T follicular helper cell (primary cell): ENCODE data around the gene NQO2.
"Not testable (repeated sequence)": the region's sequence is repeated elsewhere in the genome, so short reads cannot be mapped to it uniquely, and the experiment has no call there.

ENCODE experiments used
- DNase-seq: peaks from one replicate; pipeline ENCODE4 v3.0.0-alpha.2; 2020; ENCODE audit warnings: low read depth

Gene NQO2

DNA sequence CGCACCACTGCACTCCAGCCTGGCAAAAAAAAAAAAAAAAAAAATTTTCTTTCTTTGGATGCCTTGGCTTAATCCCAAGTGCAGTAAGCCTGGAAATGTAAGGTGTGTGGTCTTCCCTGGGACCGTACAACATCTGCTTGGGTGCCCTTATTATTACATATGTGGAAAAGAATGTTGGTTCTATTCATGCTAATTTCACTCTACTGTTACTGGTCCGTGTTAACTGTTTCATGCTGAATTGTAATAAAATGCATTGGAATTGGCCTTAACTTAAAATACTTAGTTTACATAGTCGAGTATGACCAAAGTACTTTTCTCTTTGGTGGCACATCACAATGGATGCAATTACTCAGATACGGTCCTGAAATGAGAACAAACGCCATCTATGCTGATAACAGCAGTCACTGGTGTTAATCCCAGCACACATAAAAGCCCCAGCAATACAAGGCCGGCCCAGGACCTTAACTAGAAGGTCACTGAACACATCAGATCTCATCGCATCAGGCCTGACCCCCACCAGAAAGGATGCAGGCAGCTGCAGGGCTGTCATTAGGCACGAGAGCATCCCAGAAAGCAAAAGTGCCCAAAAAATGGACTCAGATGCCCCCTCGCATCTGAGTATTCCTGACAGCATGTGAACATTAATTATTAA, 29.5 kb upstream of the NQO2 start:
- no peak for DNase-seq

DNA sequence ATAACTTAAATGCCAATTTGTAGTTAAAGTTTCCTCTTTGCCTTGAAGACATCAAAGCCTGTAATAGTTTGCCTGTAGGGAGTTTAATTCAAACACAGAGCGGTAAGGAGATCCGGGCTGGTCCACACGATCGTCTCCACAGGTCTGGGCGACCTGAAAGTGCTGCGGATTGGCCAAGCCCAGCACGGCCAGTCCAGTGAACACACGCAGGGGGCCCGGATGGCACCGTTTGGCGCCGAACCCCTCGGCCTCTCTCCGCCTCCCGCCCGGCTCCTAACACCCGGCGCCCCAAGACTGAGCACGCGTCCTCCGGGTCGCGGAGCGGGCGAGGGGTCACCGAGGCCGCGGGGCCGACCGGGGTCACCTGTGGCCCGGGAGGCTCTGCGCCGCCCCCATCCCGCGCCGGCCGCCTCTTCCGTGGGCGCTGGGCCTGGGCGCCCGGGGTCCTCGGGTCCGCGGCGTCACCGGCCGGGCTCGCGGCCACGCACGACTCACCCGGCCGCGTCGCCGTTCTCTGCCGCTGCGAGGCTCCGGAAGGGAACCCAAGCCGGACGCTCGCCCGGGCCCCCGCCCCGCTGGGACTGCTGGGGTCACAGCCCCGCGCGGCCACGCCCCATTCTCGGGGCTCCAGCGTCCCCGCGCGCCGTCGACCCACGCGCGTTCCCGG, 28.8 kb upstream of the NQO2 start:
- DNase-seq = peak; percentile 5

DNA sequence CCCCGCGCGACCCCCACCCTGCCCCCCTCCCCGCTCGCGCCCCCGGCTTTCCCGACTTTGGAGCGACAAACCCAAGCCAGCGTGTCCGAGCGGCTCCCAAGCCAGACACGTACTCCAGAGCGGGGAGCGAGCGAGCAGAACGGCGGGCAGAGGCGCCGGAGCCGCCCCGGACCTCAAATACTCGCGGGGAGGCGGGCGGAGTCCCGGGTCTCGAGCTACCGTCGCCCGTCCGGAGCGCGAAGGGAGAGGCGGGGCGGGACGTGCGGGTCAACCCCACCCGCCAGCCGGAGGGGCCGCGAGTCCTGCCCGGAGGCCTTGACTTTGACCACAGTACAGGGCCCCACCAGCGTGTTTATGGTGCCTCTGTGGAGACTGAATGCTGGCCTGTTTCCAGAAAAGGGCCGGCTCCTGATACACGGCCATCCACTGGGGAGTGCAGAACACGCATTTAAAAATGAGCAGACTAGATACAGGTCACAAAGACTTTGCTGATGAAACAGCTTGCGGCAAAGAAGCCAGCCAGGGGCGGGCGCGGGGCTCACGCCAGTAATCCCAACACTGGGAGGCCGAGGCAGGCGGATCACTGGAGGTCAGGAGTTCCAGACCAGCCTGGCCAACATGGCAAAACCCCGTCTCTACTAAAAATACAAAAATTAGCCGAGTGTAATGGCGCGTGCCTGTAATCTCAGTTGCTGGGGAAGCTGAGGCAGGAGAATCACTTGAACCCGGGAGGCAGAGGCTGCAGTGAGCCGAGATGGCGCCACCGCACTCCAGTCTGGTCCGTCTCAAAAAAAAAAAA, 28.1 kb upstream of the NQO2 start, which contains the start of gene SERPINB6:
Gene SERPINB6, minus strand, starts transcription at position 148 of the 799 bp plus-strand sequence. CDS start 12,235 bp downstream, outside the sequence.
- DNase-seq = peak; percentile 24

DNA sequence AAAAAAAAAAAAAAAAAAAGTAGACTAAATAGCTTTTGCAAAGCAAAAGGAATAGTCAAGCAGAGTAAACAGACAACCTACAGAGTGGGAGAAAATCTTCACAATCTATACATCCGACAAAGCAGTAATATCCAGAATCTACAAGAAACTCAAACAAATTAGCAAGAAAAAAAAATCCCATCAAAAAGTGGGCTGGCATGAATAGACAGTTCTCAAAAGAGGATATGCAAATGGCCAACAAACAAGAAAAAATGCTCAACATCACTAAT, 27.5 kb upstream of the NQO2 start:
- not testable (repeated sequence) for DNase-seq

DNA sequence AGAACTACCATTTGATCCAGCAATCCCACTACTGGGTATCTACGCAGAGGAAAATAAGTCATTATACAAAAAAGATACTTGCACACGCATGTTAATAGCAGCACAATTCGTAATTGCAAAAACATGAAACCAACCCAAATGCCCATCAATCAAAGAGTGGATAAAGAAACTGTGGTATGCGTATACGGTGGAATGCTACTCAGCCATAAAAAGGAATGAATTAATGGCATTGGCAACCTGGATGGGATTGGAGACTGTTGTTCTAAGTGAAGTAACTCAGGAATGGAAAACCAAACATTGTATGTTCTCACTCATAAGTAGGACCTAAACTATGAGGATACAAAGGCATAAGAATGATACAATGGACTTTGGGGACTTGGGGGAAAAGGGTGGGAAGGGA, 27.0 kb upstream of the NQO2 start:
- not testable (repeated sequence) for DNase-seq

DNA sequence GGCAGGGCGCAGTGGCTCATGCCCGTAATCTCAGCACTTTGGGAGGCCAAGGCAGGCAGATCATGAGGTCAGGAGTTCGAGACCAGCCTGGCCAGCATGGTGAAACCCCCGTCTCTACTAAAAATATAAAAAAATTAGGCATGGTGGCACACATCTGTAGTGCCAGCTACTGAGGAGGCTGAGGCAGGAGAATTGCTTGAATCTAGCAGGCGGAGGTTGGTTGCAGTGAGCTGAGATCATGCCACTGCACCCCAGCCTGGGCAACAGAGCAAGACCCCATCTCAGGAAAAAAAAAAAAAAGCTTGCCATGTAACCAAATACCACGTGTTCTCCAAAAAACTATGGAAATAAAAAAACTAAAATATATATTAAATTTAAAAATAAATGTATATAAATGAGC, 26.5 kb upstream of the NQO2 start:
- DNase-seq = not testable (repeated sequence)

DNA sequence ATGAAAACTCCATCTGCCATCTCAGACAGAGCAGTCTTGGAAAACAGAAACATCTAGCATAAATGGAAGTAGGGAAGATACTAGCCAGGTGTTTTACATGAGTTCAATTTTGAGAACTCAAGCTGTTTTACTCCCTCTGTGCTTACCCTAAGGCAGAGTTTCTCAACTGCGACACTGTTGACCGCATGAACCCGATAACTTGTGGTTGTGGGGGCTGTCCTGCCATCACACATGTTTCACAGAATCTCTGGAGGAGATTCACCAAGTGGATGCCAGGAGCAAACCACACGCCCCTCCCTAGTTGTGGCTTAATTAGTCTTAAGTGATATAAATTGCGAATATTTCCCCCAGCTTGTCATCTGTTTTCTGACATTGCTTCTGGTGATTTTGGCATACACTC, 26.0 kb upstream of the NQO2 start:
- DNase-seq = no peak

DNA sequence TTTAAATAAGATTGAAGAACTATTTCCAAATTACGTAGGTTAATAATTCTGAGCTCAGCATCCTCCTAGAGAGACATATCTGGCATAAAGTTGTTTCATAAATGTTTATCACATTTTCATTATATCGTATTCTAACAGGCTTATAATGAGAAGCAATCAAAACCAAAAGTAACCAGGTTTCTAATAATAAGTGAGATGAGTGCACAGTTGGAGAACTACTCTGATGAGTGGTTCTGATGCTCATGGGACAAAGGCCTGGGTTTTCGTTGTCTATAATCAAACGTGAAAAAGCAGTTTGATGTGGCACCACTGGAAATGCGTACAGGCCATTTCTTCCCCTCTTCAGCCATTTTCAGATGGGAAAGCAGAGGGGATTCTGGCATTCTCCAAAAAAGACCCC, 23.6 kb upstream of the NQO2 start:
- no peak for DNase-seq

DNA sequence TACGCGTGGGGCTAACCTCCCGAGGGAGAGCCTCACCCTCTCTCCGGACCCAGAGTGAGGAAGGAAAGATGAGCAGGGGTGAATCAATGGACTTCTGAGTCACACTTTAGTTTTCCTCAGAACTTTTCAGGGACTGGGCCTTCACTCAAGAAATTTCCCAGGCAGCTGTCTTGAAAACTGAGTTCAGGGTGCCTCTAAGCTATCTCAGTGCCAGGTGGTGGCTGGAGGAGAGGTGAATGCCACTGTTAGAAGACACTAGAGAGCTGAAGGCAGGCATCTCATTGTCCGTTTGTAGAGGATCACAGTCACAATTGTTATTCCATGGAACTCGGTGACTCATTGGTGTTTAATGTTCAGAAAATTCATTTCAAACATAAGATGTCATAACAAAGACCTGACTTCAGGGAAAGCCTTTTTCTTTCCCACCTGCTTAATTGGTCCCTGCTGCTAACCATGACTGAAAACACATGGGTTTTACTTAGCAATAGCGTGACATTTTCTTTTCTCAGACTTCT, 23.1 kb upstream of the NQO2 start:
- no peak for DNase-seq

DNA sequence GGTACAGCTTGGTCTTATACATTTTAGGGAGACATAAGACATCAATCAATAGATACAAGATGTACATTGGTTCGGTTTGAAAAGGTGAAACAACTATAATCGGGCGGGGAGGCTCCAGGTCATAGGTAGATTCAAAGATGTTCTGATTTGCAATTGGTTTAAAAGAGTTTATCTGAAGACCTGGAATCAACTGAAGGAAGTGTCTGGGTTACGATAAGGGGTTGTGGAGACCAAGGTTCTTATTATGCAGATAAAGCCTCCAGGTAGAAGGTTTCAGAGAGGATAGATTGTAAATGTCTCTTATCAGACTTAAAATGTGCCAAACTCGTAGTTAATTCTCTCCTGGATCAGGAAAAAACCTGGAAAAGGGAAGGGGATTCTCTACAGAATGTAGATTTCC, 22.4 kb upstream of the NQO2 start:
- DNase-seq = no peak

DNA sequence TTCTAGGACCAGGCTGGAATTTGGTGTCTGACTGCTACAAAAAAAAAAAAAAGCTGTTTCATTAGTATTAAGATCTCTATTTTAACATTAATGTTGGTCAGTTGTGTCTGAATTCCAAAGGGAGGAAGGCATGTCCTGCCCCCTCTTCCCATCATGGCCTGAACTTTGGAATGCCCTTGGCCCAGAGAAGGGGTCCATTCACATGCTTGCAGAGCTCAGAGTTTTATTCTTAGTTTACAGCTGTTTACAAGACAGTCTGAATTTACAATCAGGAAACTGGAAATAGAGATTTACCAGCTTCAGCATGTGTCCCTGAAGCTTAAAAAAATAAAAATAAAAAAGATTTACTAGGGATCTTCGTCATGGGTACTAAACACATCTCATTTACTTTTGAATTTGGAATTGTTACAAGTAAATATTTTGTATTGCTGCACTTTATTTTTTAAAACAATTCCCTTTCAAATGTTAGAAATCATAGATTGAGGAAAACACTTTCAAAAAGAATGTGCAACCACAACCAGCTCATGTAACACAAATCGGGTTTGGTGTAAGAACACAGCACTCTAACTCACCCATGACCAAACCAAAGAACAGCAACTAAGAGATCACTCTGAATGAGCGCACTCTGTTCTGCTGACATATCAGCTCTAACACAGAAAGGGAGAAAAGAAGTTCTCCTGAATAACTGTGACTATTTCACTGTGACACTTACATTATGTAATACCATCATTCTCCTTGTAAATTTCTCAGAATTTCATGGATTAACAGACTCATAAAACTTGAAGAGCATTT, 21.7 kb upstream of the NQO2 start:
- no peak for DNase-seq

DNA sequence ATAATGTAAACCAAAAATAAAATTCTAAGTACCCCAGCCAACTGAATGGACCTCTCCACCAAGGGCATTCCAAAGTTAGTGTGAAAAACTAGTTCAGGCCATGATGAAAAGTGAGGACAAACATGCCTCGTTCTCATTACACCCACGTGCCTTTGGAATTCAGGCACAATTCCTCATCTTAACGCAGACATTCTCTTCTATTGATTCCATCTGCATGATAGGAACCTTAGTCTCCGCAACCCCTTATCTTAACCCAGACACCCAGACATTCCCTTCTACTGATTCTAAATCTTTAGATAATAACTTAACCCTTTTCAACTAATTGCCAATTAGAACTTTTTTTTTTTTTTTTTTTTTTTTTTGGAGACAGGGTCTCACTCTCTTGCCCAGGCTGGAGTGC, 20.8 kb upstream of the NQO2 start:
- DNase-seq = no peak

DNA sequence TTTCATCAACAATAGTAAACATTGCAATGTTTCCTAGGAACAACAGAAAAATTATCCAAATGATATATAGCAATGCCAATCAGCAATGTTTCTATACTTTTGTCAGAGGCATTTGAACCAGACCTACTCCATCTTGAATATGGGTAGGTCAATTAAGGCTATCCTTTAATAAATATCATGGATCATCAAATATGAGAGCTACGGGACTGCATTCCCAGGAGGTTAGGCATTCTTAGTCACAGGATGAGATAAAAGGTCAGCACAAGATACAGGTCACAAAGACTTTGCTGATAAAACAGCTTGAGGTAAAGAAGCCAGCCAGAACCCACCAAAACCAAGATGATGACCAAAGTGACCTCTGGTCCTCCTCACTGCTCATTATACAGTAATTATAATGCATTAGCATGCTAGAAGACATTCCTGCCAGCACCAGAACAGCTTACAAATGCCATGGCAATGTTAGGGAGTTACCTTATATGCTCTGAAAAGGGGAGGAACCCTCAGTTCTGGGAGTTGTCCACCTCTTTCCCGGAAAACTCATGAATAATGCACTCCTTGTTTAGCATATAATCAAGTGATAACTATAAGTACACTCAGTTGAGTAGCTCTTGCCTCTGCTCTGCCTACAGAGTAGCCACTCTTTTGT, 19.8 kb upstream of the NQO2 start:
- no peak for DNase-seq

DNA sequence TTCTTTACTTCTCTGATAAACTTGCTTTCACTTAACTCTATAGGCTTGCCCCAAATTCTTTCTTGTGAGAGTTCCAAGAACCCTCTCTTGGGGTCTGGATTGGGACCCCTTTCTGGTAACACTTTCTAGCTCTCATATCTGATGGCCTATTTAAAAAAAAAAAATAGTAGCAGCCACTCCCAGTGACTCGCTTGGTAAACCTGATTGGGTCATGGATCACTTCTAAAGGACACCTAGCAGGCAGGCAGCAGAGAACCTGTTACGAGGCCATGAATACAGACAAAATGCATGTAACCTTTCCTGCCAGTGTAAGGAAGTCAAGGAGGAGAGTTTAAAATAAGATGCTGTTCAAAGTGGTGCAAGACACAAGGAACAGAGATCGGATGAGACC, 19.2 kb upstream of the NQO2 start:
- DNase-seq = no peak

DNA sequence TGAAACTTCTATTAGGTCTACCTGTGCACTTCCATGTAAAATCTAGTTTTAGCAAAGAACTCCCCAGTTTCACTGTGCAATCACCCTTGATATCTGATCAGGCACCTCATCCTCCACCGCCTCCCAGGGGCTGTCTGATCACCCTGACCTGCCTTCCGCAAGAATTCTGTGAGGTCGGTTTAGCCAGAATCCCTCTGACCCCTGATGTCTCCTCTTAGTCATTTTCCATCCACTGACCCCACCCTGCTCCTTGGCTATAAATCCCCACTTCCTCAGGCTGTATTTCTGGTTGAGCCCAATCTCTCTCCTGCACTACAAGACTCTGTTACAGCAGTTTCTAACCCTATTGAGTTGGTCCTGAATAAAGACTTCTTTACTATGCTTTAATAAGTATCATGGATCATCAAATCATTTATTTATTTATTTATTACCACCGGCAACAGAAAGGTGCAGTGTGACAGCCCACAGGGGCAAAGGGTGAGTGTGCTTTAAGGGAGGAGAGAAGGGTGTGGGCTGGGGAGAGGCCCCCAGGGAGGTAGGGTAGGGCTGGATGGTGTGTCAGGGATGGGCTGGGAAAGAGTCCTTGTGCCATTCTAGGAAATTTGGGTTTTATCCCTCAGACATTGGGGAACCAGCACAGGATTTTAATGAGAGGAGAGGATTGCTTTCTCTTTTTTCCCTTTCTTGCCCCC, 17.1 kb upstream of the NQO2 start:
- no peak for DNase-seq

DNA sequence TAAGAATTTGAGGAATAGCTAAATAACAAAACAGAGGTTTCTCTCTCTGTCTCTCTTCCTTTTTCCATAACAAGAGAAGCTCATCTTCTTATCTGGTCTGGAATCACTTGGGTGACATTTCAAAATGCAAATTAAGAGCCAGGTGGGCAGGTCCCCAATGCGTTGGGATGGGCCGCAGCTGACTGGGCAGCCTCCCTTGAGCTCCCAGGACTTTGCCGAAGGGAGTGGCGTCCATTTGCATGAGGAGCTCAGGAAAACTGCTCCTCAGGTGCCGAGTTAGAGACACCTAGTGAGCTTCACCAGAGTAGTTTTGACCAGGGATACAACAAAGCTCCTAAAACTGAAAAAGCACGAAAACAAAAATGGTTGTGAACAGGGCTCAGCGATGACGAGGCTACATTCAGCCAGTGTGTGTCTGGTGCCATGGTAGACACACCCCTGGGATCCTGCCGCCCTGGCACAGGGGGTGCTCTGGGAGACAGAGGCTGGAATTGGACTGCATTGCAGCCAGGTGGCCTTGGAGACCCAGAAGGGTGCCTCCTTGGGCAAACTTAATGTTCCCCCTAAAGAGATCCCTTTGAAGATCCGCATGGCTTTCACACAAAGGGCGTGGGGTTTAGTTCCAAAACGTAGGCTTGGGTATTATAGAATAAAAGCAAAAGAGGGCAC, 14.8 kb upstream of the NQO2 start:
- no peak for DNase-seq

DNA sequence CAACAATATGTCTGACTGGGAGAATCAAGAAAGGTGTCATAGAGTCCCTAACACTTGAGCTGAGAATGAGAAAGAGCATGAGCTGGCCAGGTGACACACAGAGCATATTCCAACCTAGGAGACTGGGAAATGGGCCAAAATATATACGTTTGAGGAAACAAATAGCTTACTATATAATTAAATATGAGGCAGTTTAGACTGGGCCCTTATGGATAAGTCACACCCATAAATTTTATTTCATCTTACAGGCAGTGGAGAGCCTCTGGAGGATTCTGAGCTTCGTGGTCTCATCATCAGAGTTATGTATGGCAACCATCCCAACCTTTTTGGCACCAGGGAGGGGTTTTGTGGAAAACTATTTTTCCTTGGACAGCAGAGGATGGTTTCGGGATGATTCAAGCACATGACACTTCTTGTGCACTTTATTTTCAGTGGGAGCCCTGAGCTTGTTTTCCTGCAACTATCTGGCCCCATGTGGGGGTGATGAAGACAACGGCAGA, 12.9 kb upstream of the NQO2 start:
- DNase-seq = no peak

DNA sequence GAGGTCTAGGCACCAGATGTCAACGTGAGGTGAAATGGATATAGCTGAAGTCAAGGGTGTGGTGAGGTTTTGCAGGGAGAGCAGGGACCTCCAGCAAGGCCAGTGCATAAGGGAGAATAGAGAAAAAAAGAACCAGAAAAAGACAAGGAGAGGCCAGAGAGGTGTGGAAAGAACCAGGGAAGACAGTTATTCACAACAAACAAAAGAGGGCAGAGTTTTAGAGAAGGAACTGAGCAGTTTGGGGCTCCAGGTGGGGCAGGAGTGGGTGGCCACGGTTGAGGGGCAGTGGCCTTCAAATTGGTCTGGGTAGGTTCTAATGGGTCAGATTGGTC, 11.6 kb upstream of the NQO2 start:
- no peak for DNase-seq

DNA sequence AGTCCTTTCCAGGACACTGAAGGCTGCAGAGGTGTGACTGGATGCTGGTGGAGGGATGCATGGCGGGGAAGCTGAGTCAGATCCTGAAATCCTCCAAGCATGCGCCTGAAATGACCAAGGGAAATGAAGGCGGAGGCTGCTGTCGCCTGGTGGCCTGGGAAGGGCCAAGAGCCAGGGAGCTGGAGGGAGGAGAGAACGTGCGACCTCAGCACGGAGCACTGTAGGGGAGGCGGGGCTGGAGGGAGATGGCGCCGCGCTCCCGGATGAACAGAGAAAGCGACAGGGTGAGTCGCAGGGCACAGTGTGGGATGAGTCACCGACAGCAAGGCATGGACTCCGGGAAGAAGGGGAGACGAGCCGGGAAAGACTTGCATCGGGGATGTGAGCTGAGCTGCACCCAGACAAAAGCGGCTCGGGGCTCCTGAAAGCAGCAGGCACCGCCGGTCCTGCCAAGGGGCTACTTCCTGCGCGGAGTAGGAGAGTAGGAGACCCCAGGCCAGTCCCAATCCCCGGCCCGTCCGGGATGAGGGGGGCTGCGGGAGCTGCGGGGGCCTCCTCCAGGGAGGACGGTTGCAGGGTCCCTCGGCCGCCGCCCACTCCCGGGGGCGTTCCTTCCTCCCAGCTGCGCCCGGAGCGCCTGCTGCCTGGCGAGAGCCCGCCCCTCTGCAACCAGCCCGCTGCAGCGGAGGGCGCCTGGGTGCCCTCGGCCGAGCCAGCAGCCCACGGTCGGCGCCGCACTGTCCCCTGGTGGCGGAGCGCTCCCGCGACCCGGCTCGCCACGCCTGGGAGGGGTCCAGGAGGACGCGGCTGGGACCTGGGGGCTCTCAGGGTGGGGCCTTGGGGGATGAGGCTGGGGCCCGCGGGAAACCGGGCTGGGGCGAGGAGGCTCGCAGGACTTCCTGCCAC, 11.0 kb upstream of the NQO2 start:
- DNase-seq = peak; percentile 59
